Measurements from ENCODE around the gene TIMM44. TPM values are rescaled to one million over a fixed set of nuclear protein-coding genes. Genes with fewer than 3 reads are reported as not detected.

TIMM44 gene
- total and polyA plus RNA-seq, 2 donors (not counting 3 experiments of a cell fraction or from before 2014, with no cell fraction given) = 61.5 to 64.3 TPM

DNA sequence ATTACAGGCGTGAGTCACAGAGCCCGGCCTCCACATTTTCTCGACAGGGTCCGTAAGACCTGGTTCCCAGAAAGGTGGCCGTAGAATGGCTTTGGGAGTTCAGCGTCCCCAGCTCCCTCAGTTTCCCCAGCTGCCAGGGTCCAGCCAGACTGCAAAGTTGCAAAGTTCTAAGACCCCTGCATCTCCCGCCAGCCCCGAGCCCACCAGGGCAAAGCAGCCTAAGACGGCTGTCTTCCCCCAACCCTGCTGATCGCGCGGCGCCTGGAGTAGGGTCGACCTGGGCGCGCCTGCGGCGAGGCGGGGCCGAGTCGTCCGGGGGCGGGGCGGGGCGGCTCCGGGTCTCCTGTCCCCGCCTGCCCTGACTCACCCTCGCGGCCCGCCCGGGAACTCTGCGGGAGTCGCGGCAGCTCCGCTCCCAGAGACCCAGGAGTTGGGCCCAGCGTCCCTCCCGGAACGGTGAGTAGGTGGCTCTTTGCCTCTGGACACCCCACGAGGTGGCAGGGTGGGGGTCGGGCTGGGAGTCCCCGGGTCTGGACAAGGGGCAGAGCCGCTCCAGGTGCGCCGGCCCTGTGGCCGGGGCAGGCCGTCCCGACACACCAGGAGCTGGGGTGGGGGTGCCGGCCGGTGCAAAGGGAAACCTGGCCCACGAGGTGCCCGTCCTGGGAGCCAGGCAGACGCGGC lies 55.2 kb downstream of the TIMM44 start, which contains the start of gene LRRC8E:
LRRC8E (plus strand) TSS at position 366 of the 681 bp plus-strand sequence. CDS start 7,094 bp downstream, outside the sequence.
- POLR2A ChIA-PET = no interaction called here
- no peaks in the 10 kb centered on the region for H4K20me1 ChIP-seq (replicated peaks; ENCODE audit: control insufficient read depth, extremely low read depth, insufficient read depth, low read length)
- peak within 1 kb of the TSS; percentile 96 for H2AFZ ChIP-seq (ENCODE audit: low read depth, low read length)
- H3K27me3 ChIP-seq (ENCODE audit: control insufficient read depth in 2 of 2, insufficient read depth in 2 of 2, low read length in 2 of 2) = no peaks in the 10 kb centered on the region
- H3K4me1 ChIP-seq (ENCODE audit: control insufficient read depth, extremely low read depth, insufficient read depth, low read length) = peaks cover 8% of the 10 kb centered on the region
- peak within 1 kb of the TSS; percentile 31 to 43 (median 42) for H3K4me3 ChIP-seq (replicated peaks in 1 of 3; ENCODE audit: insufficient read depth in 1 of 3, low read depth in 1 of 3, low read length in 3 of 3)
- dilution Hi-C loops (cut with MboI; ENCODE audit: extremely low pct_ligation_motif_present, low sequenced_read_pairs) = no loop called here
- peak within 1 kb of the TSS; percentile 62 for H3K4me2 ChIP-seq (ENCODE audit: insufficient read depth, low read length)
- no peaks in the 10 kb centered on the region for H3K36me3 ChIP-seq (ENCODE audit: control insufficient read depth in 2 of 2, extremely low read depth in 1 of 2, insufficient read depth in 2 of 2, low read length in 2 of 2)
- H3K79me2 ChIP-seq (ENCODE audit: control insufficient read depth, insufficient read depth, low read length) = no peaks in the 10 kb centered on the region
- peak within 1 kb of the TSS; percentile 51 for H3K9ac ChIP-seq (replicated peaks; ENCODE audit: extremely low read depth, insufficient read depth, low read length)
- no peak for TF ChIP-seq GATA2 (IDR thresholded peaks at IDR 0.05; ENCODE audit: insufficient read depth, insufficient read length, low read depth, low read length)
- TF ChIP-seq FOS (IDR thresholded peaks at IDR 0.05; ENCODE audit: borderline replicate concordance, insufficient read depth, low read length) = peak; percentile 47
- TF ChIP-seq, protein P1, sequence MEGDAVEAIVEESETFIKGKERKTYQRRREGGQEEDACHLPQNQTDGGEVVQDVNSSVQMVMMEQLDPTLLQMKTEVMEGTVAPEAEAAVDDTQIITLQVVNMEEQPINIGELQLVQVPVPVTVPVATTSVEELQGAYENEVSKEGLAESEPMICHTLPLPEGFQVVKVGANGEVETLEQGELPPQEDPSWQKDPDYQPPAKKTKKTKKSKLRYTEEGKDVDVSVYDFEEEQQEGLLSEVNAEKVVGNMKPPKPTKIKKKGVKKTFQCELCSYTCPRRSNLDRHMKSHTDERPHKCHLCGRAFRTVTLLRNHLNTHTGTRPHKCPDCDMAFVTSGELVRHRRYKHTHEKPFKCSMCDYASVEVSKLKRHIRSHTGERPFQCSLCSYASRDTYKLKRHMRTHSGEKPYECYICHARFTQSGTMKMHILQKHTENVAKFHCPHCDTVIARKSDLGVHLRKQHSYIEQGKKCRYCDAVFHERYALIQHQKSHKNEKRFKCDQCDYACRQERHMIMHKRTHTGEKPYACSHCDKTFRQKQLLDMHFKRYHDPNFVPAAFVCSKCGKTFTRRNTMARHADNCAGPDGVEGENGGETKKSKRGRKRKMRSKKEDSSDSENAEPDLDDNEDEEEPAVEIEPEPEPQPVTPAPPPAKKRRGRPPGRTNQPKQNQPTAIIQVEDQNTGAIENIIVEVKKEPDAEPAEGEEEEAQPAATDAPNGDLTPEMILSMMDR (IDR thresholded peaks at IDR 0.05; ENCODE audit: extremely low read depth in 1 of 2, insufficient read depth in 1 of 2, low read depth in 1 of 2, low read length in 2 of 2) = no peak
- peak; percentile 33 for TF ChIP-seq POLR2AphosphoS5 (IDR thresholded peaks at IDR 0.05; ENCODE audit: insufficient read depth, low read depth, low read length)
- DNase-seq (ENCODE audit: low read depth, low spot score) (peak; percentile 33), FAIRE-seq (peak; percentile 35)
- H3K27ac ChIP-seq (ENCODE audit: insufficient read depth, low read depth, low read length) = peak within 1 kb of the TSS; percentile 22
- no TSS peak for BruUV-seq (replicated peaks)
- CTCF ChIA-PET = interaction anchor here (1.0 to 4.7 kb wide), 4 partner anchors 9 to 207 kb away, joined by 3 to 20 read pairs (median 4); partner anchors contain the start of gene TRAPPC5
- intact Hi-C loops (cut with micrococcal nuclease) = loop anchor here (1.0 kb wide), 1 partner anchor 15 kb away; the partner anchor contains the start of gene MAP2K7
- H3K9me3 ChIP-seq (replicated peaks; ENCODE audit: control insufficient read depth, insufficient read depth, low read length) = no peaks in the 10 kb centered on the region
- no peaks in the 10 kb centered on the region for H3K9me1 ChIP-seq (replicated peaks; ENCODE audit: control insufficient read depth, extremely low read depth, insufficient read depth, low read length)
